Muscle of leg (tissue), 11 donors: ENCODE data around the gene DIP2C. TPM values are rescaled to one million over a fixed set of nuclear protein-coding genes. Genes with fewer than 3 reads are reported as not detected.

Experiments used
- DNase-seq: peaks from one replicate; pipeline ENCODE4 v3.0.0; 2013
- H3K27ac ChIP-seq: one replicate; pipeline ENCODE4 v1.5.1; 2013; ENCODE audit warnings: mild to moderate bottlenecking, low read length, control low read depth
- H3K27me3 ChIP-seq: one replicate; pipeline ENCODE4 v1.6.1; 2013; ENCODE audit warnings: low read length; ENCODE audit not compliant: control insufficient read depth, insufficient read depth
- H3K36me3 ChIP-seq: one replicate; pipeline ENCODE4 v1.6.1; 2013; ENCODE audit warnings: low read length; ENCODE audit not compliant: control insufficient read depth, insufficient read depth
- H3K4me1 ChIP-seq: one replicate; pipeline ENCODE4 v1.6.1; 2013; ENCODE audit warnings: low read length; ENCODE audit not compliant: control insufficient read depth, insufficient read depth
- H3K4me3 ChIP-seq: one replicate; pipeline ENCODE4 v1.5.1; 2013; ENCODE audit warnings: low read length, control low read depth
- H3K9me3 ChIP-seq: replicated peaks from 2 replicates; pipeline ENCODE4 v1.6.1; 2013; ENCODE audit warnings: low read depth, low read length; ENCODE audit not compliant: control insufficient read depth
- WGBS: methylation state at CpG from one replicate; pipeline ENCODE4 v1.1.5; 2013; ENCODE audit warnings: missing lambda C conversion rate; ENCODE audit not compliant: insufficient coverage; 5-methylcytosine and 5-hydroxymethylcytosine counted together
- polyA plus RNA-seq, 8 donors: library from polyadenylated mRNA; unstranded; fragments of 120-200 nt; gene quantifications; one replicate each; pipeline versions ENCODE4 v1.2.1 to v1.2.3, GENCODE V29; 2013; ENCODE audit warnings: inconsistent platforms in 1 of 8, low replicate concordance in 1 of 8; ENCODE audit not compliant: insufficient read length in 8 of 8, insufficient read depth in 1 of 8
- total RNA-seq: library from RNA; stranded (reverse); fragments of 120-200 nt; gene quantifications from one replicate; pipeline ENCODE4 v1.2.4, GENCODE V29; 2013

Gene DIP2C
- total and polyA plus RNA-seq, 9 donors: 15.1 to 30.8 (median 24.8) TPM

- Histone ChIP-seq H3K9me3 (no peaks in the 10 kb centered on the region), H3K27ac (no peak overlapping the region), H3K4me1 (peaks cover 4% of the 10 kb centered on the region), H3K4me3 (no peak overlapping the region), H3K27me3 (no peaks in the 10 kb centered on the region), H3K36me3 (peaks cover 38% of the 10 kb centered on the region)
- DNase-seq: no peak
- WGBS: 84% methylated on average over 10 of the region's 16 CpGs
These were observed 345.9 kb downstream of the DIP2C start for GRCh38 chr10:343231-344220.

- WGBS: 88% methylated on average over 20 of the region's 23 CpGs
- no peak overlapping the region for H3K4me3 ChIP-seq
- H3K36me3 ChIP-seq: peaks cover 46% of the 10 kb centered on the region
- no peaks in the 10 kb centered on the region for H3K9me3 ChIP-seq
- H3K27me3 ChIP-seq: no peaks in the 10 kb centered on the region
- DNase-seq: no peak
- no peak overlapping the region for H3K27ac ChIP-seq
- peaks cover 4% of the 10 kb centered on the region for H3K4me1 ChIP-seq
These were observed 348.3 kb downstream of the DIP2C start for GRCh38 chr10:341081-341740.

GRCh38 chr10:340646-341045, 348.8 kb downstream of the DIP2C start:
- DNase-seq: no peak
- Histone ChIP-seq H3K36me3 (peaks cover 46% of the 10 kb centered on the region), H3K27ac (no peak overlapping the region), H3K9me3 (no peaks in the 10 kb centered on the region), H3K4me3 (no peak overlapping the region), H3K4me1 (peaks cover 4% of the 10 kb centered on the region), H3K27me3 (no peaks in the 10 kb centered on the region)
- WGBS: 80% methylated on average over 11 of the region's 11 CpGs

- no peak for DNase-seq
- peaks cover 44% of the 10 kb centered on the region for H3K36me3 ChIP-seq
- no CpG with 5 or more reads among the region's 2 CpGs for WGBS
These were observed 350.5 kb downstream of the DIP2C start for GRCh38 chr10:339038-339391.

GRCh38 chr10:338171-339037, 351.1 kb downstream of the DIP2C start:
- H3K27ac ChIP-seq: no peak overlapping the region
- H3K36me3 ChIP-seq: peaks cover 44% of the 10 kb centered on the region
- H3K4me3 ChIP-seq: no peak overlapping the region
- DNase-seq: no peak
- H3K4me1 ChIP-seq: peaks cover 4% of the 10 kb centered on the region
- no peaks in the 10 kb centered on the region for H3K9me3 ChIP-seq
- WGBS: 78% methylated on average over 28 of the region's 33 CpGs
- H3K27me3 ChIP-seq: no peaks in the 10 kb centered on the region

More at GRCh38 chr10:339038-339391, 350.5 kb downstream of the DIP2C start:
- Histone ChIP-seq H3K4me1 (peaks cover 4% of the 10 kb centered on the region), H3K9me3 (no peaks in the 10 kb centered on the region), H3K27me3 (no peaks in the 10 kb centered on the region), H3K4me3 (no peak overlapping the region), H3K27ac (no peak overlapping the region)

- no peaks in the 10 kb centered on the region for H3K9me3 ChIP-seq
- DNase-seq: no peak
- no peak overlapping the region for H3K27ac ChIP-seq
- 100% methylated on average over 2 of the region's 6 CpGs for WGBS
- peaks cover 4% of the 10 kb centered on the region for H3K4me1 ChIP-seq
- no peak overlapping the region for H3K4me3 ChIP-seq
- no peaks in the 10 kb centered on the region for H3K27me3 ChIP-seq
- peaks cover 35% of the 10 kb centered on the region for H3K36me3 ChIP-seq
These were observed 353.2 kb downstream of the DIP2C start for GRCh38 chr10:336247-336646.

- Histone ChIP-seq H3K4me3 (no peak overlapping the region), H3K27me3 (no peaks in the 10 kb centered on the region), H3K4me1 (peaks cover 4% of the 10 kb centered on the region), H3K36me3 (peaks cover 28% of the 10 kb centered on the region), H3K9me3 (no peaks in the 10 kb centered on the region), H3K27ac (no peak overlapping the region)
- WGBS: 90% methylated on average over 12 of the region's 14 CpGs
- DNase-seq: no peak
These were observed 354.2 kb downstream of the DIP2C start for GRCh38 chr10:335151-335800.

- Histone ChIP-seq H3K4me1 (peaks cover 8% of the 10 kb centered on the region), H3K27ac (no peak overlapping the region), H3K9me3 (no peaks in the 10 kb centered on the region), H3K4me3 (no peak overlapping the region), H3K36me3 (peaks cover 14% of the 10 kb centered on the region), H3K27me3 (no peaks in the 10 kb centered on the region)
- DNase-seq: no peak
- WGBS: no CpG with 5 or more reads among the region's 3 CpGs
These were observed 358.3 kb downstream of the DIP2C start for GRCh38 chr10:331186-331585.

- H3K4me3 ChIP-seq: no peak overlapping the region
- no peaks in the 10 kb centered on the region for H3K9me3 ChIP-seq
- peak overlapping the region; percentile 84 for H3K27ac ChIP-seq
- H3K27me3 ChIP-seq: no peaks in the 10 kb centered on the region
- peaks cover 8% of the 10 kb centered on the region for H3K4me1 ChIP-seq
- DNase-seq: peak; percentile 97
- peaks cover 26% of the 10 kb centered on the region for H3K36me3 ChIP-seq
- WGBS: 11% methylated on average over 12 of the region's 15 CpGs
These were observed 359.9 kb downstream of the DIP2C start for GRCh38 chr10:329361-330099.
